GM12878 (cell line): ENCODE measurements around the gene TLL1. TPM values are rescaled to one million over a fixed set of nuclear protein-coding genes. Genes with fewer than 3 reads are reported as not detected.

Experiments
- ATAC-seq: fragments of 200-7000 bp; cut with Tn5 transposase; 3 replicates; pipeline ENCODE4 v1.9.1; 2020; ENCODE audit warnings: mild to moderate bottlenecking, moderate library complexity
- BruUV-seq: library from RNA; stranded (reverse); fragments of 400-500 nt; replicated peaks from 2 replicates; lab custom pipeline; 2021; lab: Mats Ljungman, UMichigan
- CTCF ChIA-PET: fragments of 300-600 bp; sonication (Branson Sonifier 250); formaldehyde crosslinking; extraction: SDS; loops from one replicate; lab custom pipeline; 2021; ENCODE audit warnings: inconsistent platforms; lab: Yijun Ruan, JAX
- POLR2A ChIA-PET: fragments of 350-600 bp; formaldehyde crosslinking; extraction: SDS; loops from one replicate; lab custom pipeline; 2021; ENCODE audit warnings: inconsistent platforms; lab: Charles Lee
- RAD21 ChIA-PET: fragments of 300-600 bp; sonication (Branson Sonifier 250); formaldehyde crosslinking; loops from one replicate; lab custom pipeline; 2023; ENCODE audit warnings: antibody characterized with exemption; ENCODE audit not compliant: unreplicated experiment; lab: Charles Lee
- SMC1A ChIA-PET: fragments of 300-600 bp; sonication (Branson Sonifier 250); formaldehyde crosslinking; loops from one replicate; lab custom pipeline; 2023; ENCODE audit not compliant: unreplicated experiment, uncharacterized antibody; lab: Charles Lee
- DNase-seq: peaks from one replicate; pipeline ENCODE4 v3.0.0-alpha.2; 2011; ENCODE audit warnings: low read depth, low spot score
- FAIRE-seq: peaks from 3 replicates; lab custom pipeline; 2011; peaks lifted over from hg19 to GRCh38; lab: Jason Lieb, UNC
- H2AFZ ChIP-seq: 2 replicates; pipeline ENCODE4 v1.6.0; 2011; ENCODE audit warnings: low read depth, low read length, control low read depth; ENCODE audit not compliant: control insufficient read depth
- H3K27ac ChIP-seq: 2 replicates; pipeline ENCODE4 v1.5.1; 2011; ENCODE audit warnings: control low read depth; ENCODE audit not compliant: control insufficient read depth, insufficient read depth
- H3K27me3 ChIP-seq, 2 experiments: replicated peaks in 1 of 2; 2 replicates each; pipeline versions ENCODE4 v1.6.0 to v1.6.1; 2011; ENCODE audit warnings: low read length in 1 of 2; ENCODE audit not compliant: control insufficient read depth in 2 of 2, insufficient read depth in 2 of 2
- H3K36me3 ChIP-seq, 2 experiments: 2 replicates each; pipeline ENCODE4 v1.5.1; 2011; ENCODE audit warnings: low read length in 1 of 2; ENCODE audit not compliant: control insufficient read depth in 2 of 2, insufficient read depth in 2 of 2
- H3K4me1 ChIP-seq: 2 replicates; pipeline ENCODE4 v1.6.1; 2011; ENCODE audit warnings: mild to moderate bottlenecking, low read length, moderate library complexity, mixed read lengths; ENCODE audit not compliant: control insufficient read depth, insufficient read depth
- H3K4me2 ChIP-seq: 2 replicates; pipeline ENCODE4 v1.6.0; 2011; ENCODE audit warnings: control low read depth; ENCODE audit not compliant: control insufficient read depth, insufficient read depth
- H3K4me3 ChIP-seq: fragments of 200-600 bp; sonication (generic); 2 replicates; pipeline ENCODE4 v1.5.1; 2016
- H3K79me2 ChIP-seq: 2 replicates; pipeline ENCODE4 v1.6.0; 2011; ENCODE audit warnings: low read length; ENCODE audit not compliant: control insufficient read depth, insufficient read depth
- H3K9ac ChIP-seq: 2 replicates; pipeline ENCODE4 v1.8.0; 2011; ENCODE audit warnings: low read length, control low read depth, mixed read lengths; ENCODE audit not compliant: control insufficient read depth, insufficient read depth
- H3K9me3 ChIP-seq: replicated peaks from 3 replicates; pipeline ENCODE4 v1.5.1; 2011; ENCODE audit warnings: mild to moderate bottlenecking, low read length; ENCODE audit not compliant: control insufficient read depth, insufficient read depth
- H4K20me1 ChIP-seq: 2 replicates; pipeline ENCODE4 v1.6.0; 2011; ENCODE audit not compliant: control insufficient read depth, insufficient read depth
- BCL11A ChIP-seq: IDR thresholded peaks from 2 replicates; pipeline ENCODE4 v1.6.1; 2011; ENCODE audit warnings: low read depth, low read length
- BMI1 ChIP-seq: fragments of 450-650 bp; IDR thresholded peaks from 2 replicates; pipeline ENCODE4 v1.6.1; 2016; ENCODE audit warnings: mild to moderate bottlenecking, moderate library complexity, borderline replicate concordance
- MYB ChIP-seq: fragments of 150-350 bp; IDR thresholded peaks from 2 replicates; pipeline ENCODE4 v1.6.1; 2014; ENCODE audit warnings: mild to moderate bottlenecking, low read depth, low read length, borderline replicate concordance
- NBN ChIP-seq: fragments of 450-650 bp; IDR thresholded peaks from 2 replicates; pipeline ENCODE4 v1.6.1; 2016
- POLR2AphosphoS2 ChIP-seq: IDR thresholded peaks from 2 replicates; pipeline ENCODE4 v1.6.1; 2011; ENCODE audit warnings: low read depth, mild to moderate bottlenecking, low read length, improper control_type of control experiment, moderate library complexity
- USF1 ChIP-seq: IDR thresholded peaks from 2 replicates; pipeline ENCODE4 v1.6.1; 2011; ENCODE audit warnings: borderline replicate concordance, low read depth, mild to moderate bottlenecking, moderate library complexity, mixed read lengths, low read length; ENCODE audit not compliant: insufficient read depth; ENCODE audit errors: extremely low read length
- WGBS: methylation state at CpG from one replicate; pipeline ENCODE4 v1.1.6; 2016; ENCODE audit warnings: low lambda C conversion rate; ENCODE audit not compliant: insufficient replicate concordance, insufficient coverage; ENCODE audit errors: missing lambda C conversion rate; 5-methylcytosine and 5-hydroxymethylcytosine counted together
- in situ Hi-C: fragments of 300-500 bp; cut with MboI; formaldehyde crosslinking; loops from 9 replicates; pipeline ENCODE4 v1.14.3; 2018; ENCODE audit warnings: mixed read lengths
- intact Hi-C: fragments of 100-400 bp; cut with micrococcal nuclease; formaldehyde crosslinking; loops from one replicate; pipeline ENCODE4 v1.14.2; 2022; ENCODE audit not compliant: unreplicated experiment
- polyA plus RNA-seq, 11 experiments: library from polyadenylated mRNA; depleted of rRNA in 4 of 11; unstranded in 6 of 11; stranded (reverse) in 5 of 11; fragments of >200 nt; fragmentation: Nextera tagmentation in 4 of 11; fragmentation: Illumina TruSeq in 1 of 11; extraction: Ambion mirVana in 4 of 11; extraction: Trizol in 1 of 11; gene quantifications; 1 replicate in 1 of 11; 2 replicates in 10 of 11; pipeline versions ENCODE4 v1.2.1 to v1.2.3, GENCODE V29; 2011 to 2016; ENCODE audit warnings: inconsistent platforms in 2 of 11, missing spikeins in 2 of 11, low read depth in 1 of 11
- total RNA-seq, 4 experiments: library from RNA; depleted of rRNA in 3 of 4; stranded (reverse); fragments of >200 nt in 3 of 4; fragmentation: Illumina TruSeq in 1 of 4; extraction: Trizol in 1 of 4; gene quantifications; 2 replicates each; pipeline versions ENCODE4 v1.2.1 to v1.2.3, GENCODE V29; 2013 to 2021

Gene TLL1
- total and polyA plus RNA-seq, 10 of the 15 experiments (the other 5 are each of a cell fraction or from before 2014, with no cell fraction given), result 0.02 to 0.31 (median 0.05) TPM; not detected in 2

GRCh38 chr4:165970703-165971420, 97.8 kb downstream of the TLL1 start:
- ChIA-PET CTCF (no interaction called here), RAD21 (no interaction called here), SMC1A (no interaction called here), POLR2A (no interaction called here)
- H3K9ac ChIP-seq, result no peak overlapping the region
- H3K36me3 ChIP-seq, result no peaks in the 10 kb centered on the region
- DNase-seq (no peak), FAIRE-seq (no peak), ATAC-seq (no peak)
- no peak for TF ChIP-seq BCL11A
- no peak for TF ChIP-seq POLR2AphosphoS2
- no peak for TF ChIP-seq MYB
- no peak for TF ChIP-seq BMI1
- TF ChIP-seq USF1, result no peak
- WGBS, result 22% methylated on average over 4 of the region's 4 CpGs
- H4K20me1 ChIP-seq, result no peaks in the 10 kb centered on the region
- no peak overlapping the region for H3K4me3 ChIP-seq
- intact Hi-C loops, result no loop called here
- H3K4me1 ChIP-seq, result no peaks in the 10 kb centered on the region
- H3K27me3 ChIP-seq, result no peaks in the 10 kb centered on the region
- no peak overlapping the region for H2AFZ ChIP-seq
- no peaks in the 10 kb centered on the region for H3K9me3 ChIP-seq
- H3K79me2 ChIP-seq, result no peaks in the 10 kb centered on the region
- BruUV-seq, result no TSS peak
- no peak overlapping the region for H3K4me2 ChIP-seq
- in situ Hi-C loops, result no loop called here
- no peak overlapping the region for H3K27ac ChIP-seq

- WGBS, result 25% methylated on average over 3 of the region's 3 CpGs
- CTCF ChIA-PET, result no interaction called here
- Histone ChIP-seq H3K9ac (no peak overlapping the region), H3K79me2 (no peaks in the 10 kb centered on the region), H3K9me3 (no peaks in the 10 kb centered on the region), H3K4me1 (no peaks in the 10 kb centered on the region), H3K27ac (no peak overlapping the region), H3K36me3 (no peaks in the 10 kb centered on the region), H2AFZ (no peak overlapping the region), H4K20me1 (no peaks in the 10 kb centered on the region), H3K4me2 (no peak overlapping the region), H3K4me3 (no peak overlapping the region), H3K27me3 (no peaks in the 10 kb centered on the region)
- no peak for TF ChIP-seq NBN
- no TSS peak for BruUV-seq
- FAIRE-seq (no peak), ATAC-seq (no peak), DNase-seq (no peak)
- POLR2A ChIA-PET, result no interaction called here
- RAD21 ChIA-PET, result no interaction called here
- intact Hi-C loops (no loop called here), in situ Hi-C loops (no loop called here)
- SMC1A ChIA-PET, result interaction anchor here (0.7 kb wide), 1 partner anchor 69 kb away, joined by 3 read pairs; no protein-coding TSS in a partner anchor
Observed at GRCh38 chr4:165971446-165971845, 98.4 kb downstream of the TLL1 start.
